ENCODE data around the gene SERGEF. TPM values are rescaled to one million over a fixed set of nuclear protein-coding genes. Genes with fewer than 3 reads are reported as not detected.

SERGEF gene
- total and polyA plus RNA-seq, 10 of the 15 experiments (the other 5 are each of a cell fraction or from before 2014, with no cell fraction given), result 14.6 to 27.8 (median 22.4) TPM

DNA sequence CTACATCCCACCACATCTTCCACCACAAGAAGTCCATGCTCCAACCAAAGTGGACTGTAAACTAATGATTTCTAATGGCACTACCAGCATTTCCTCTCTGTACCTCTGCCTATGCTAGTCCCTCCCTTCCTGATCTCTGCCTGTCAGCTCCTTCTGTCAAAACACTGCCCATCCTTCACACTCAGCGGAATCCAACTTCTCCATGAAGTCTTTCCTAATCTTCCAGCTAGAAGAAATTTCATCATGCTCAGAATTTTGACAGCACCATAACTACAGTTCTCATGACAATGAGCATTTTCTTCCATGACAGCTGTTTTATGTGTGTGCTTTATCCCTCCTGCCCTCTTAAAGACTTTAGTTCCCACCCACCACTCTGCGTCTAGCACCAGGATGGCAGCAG is 111.4 kb downstream of the SERGEF start:
- no peaks in the 10 kb centered on the region for H3K27me3 ChIP-seq (replicated peaks in 1 of 2; ENCODE audit: control insufficient read depth in 2 of 2, insufficient read depth in 2 of 2, low read length in 1 of 2)
- peaks cover 5% of the 10 kb centered on the region; the same call in 1 of the 2 replicates for H3K4me1 ChIP-seq (ENCODE audit: control insufficient read depth, insufficient read depth, low read length)
- ChIA-PET RAD21 (ENCODE audit: unreplicated experiment) (no interaction called here), SMC1A (ENCODE audit: uncharacterized antibody, unreplicated experiment) (interaction anchor here (0.7 to 1.0 kb wide), 3 partner anchors 11 to 1005 kb away, joined by 3 to 4 read pairs (median 3); no protein-coding TSS in a partner anchor), CTCF (interaction anchor here (0.8 to 2.2 kb wide), 2 partner anchors 11 to 37 kb away, joined by 3 to 5 read pairs; no protein-coding TSS in a partner anchor), POLR2A (no interaction called here)
- no peak overlapping the region for H3K27ac ChIP-seq (ENCODE audit: control insufficient read depth, insufficient read depth)
- BruUV-seq (replicated peaks), result no TSS peak
- no peaks in the 10 kb centered on the region; a peak in 1 of 4 replicates for H3K36me3 ChIP-seq (ENCODE audit: control insufficient read depth in 2 of 2, insufficient read depth in 2 of 2, low read length in 1 of 2)
- H3K79me2 ChIP-seq (ENCODE audit: control insufficient read depth, insufficient read depth, low read length), result no peaks in the 10 kb centered on the region
- no peaks in the 10 kb centered on the region for H4K20me1 ChIP-seq (ENCODE audit: control insufficient read depth, insufficient read depth)
- in situ Hi-C loops (cut with MboI) (no loop called here), intact Hi-C loops (cut with micrococcal nuclease; ENCODE audit: unreplicated experiment) (no loop called here)
- H3K4me3 ChIP-seq, result no peak overlapping the region
- ATAC-seq (no peak), DNase-seq (ENCODE audit: low read depth, low spot score) (no peak), FAIRE-seq (no peak)
- no peak overlapping the region for H2AFZ ChIP-seq (ENCODE audit: control insufficient read depth, low read depth, low read length)
- no peak overlapping the region for H3K9ac ChIP-seq (ENCODE audit: control insufficient read depth, insufficient read depth, low read length)
- 100% methylated on average over 2 of the region's 2 CpGs for WGBS (ENCODE audit: insufficient coverage, insufficient replicate concordance, low lambda C conversion rate, missing lambda C conversion rate)
- TF ChIP-seq RELA (IDR thresholded peaks at IDR 0.05; ENCODE audit: borderline replicate concordance, partially characterized antibody) (no peak), ASH2L (IDR thresholded peaks at IDR 0.05; ENCODE audit: borderline replicate concordance, low read depth) (no peak), IRF3 (IDR thresholded peaks at IDR 0.05) (no peak), CHD2 (IDR thresholded peaks at IDR 0.05; ENCODE audit: borderline replicate concordance, low read depth, low read length) (no peak), GABPA (IDR thresholded peaks at IDR 0.05; ENCODE audit: low read depth) (no peak), PRDM15 (CRISPR knock-in tag; IDR thresholded peaks at IDR 0.05) (no peak), PAX8 (IDR thresholded peaks at IDR 0.05) (no peak), PAX5 (IDR thresholded peaks at IDR 0.05; ENCODE audit: borderline replicate concordance, low read depth, low read length) (no peak), RB1 (IDR thresholded peaks at IDR 0.05; ENCODE audit: borderline replicate concordance) (no peak), MYC (IDR thresholded peaks at IDR 0.05; ENCODE audit: insufficient read depth, insufficient read length, insufficient replicate concordance, low read length, severe bottlenecking) (no peak), BMI1 (IDR thresholded peaks at IDR 0.05; ENCODE audit: borderline replicate concordance) (no peak)
- TF ChIP-seq, protein P1, sequence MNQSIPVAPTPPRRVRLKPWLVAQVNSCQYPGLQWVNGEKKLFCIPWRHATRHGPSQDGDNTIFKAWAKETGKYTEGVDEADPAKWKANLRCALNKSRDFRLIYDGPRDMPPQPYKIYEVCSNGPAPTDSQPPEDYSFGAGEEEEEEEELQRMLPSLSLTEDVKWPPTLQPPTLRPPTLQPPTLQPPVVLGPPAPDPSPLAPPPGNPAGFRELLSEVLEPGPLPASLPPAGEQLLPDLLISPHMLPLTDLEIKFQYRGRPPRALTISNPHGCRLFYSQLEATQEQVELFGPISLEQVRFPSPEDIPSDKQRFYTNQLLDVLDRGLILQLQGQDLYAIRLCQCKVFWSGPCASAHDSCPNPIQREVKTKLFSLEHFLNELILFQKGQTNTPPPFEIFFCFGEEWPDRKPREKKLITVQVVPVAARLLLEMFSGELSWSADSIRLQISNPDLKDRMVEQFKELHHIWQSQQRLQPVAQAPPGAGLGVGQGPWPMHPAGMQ (IDR thresholded peaks at IDR 0.05; ENCODE audit: borderline replicate concordance), result no peak
- no peak overlapping the region for H3K4me2 ChIP-seq (ENCODE audit: control insufficient read depth, insufficient read depth)
- no peaks in the 10 kb centered on the region for H3K9me3 ChIP-seq (replicated peaks; ENCODE audit: control insufficient read depth, insufficient read depth, low read length)
